HepG2 (cell line): ENCODE results near the gene NME2. TPM values are rescaled to one million over a fixed set of nuclear protein-coding genes. Genes with fewer than 3 reads are reported as not detected.
A peak's percentile ranks its signal among the peaks of the same experiment; 100 is the strongest.

Experiments used
- ATF3 ChIP-seq: sonication (generic); formaldehyde crosslinking; IDR thresholded peaks from 2 replicates; pipeline ENCODE4 v1.4.0; 2020; ENCODE audit warnings: missing genetic modification reagents
- DPF2 ChIP-seq: sonication (generic); formaldehyde crosslinking; IDR thresholded peaks from 2 replicates; pipeline ENCODE4 v1.4.0; 2020; ENCODE audit warnings: mild to moderate bottlenecking, low read depth, missing genetic modification reagents, borderline replicate concordance
- GATA4 ChIP-seq: sonication (generic); IDR thresholded peaks from 2 replicates; pipeline ENCODE4 v1.6.1; 2016; ENCODE audit warnings: antibody characterized with exemption, low read depth, borderline replicate concordance
- NAIF1 ChIP-seq: sonication (generic); formaldehyde crosslinking; IDR thresholded peaks from 2 replicates; pipeline ENCODE4 v1.5.0; 2020; ENCODE audit warnings: mild to moderate bottlenecking, missing genetic modification reagents, borderline replicate concordance
- NFIC ChIP-seq: IDR thresholded peaks from 2 replicates; pipeline ENCODE4 v1.6.1; 2012; ENCODE audit warnings: mild to moderate bottlenecking, low read length, inconsistent platforms
- SP1 ChIP-seq, 2 experiments: fragments of 450-650 bp in 1 of 2; sonication (generic) in 1 of 2; formaldehyde crosslinking in 1 of 2; IDR thresholded peaks; 2 replicates each; pipeline versions ENCODE4 v1.4.0 to v1.6.1; 2016 to 2020; ENCODE audit warnings: missing genetic modification reagents in 1 of 2
- ZBTB10 ChIP-seq: sonication (generic); formaldehyde crosslinking; IDR thresholded peaks from 2 replicates; pipeline ENCODE4 v1.4.0; 2020; ENCODE audit warnings: missing genetic modification reagents, borderline replicate concordance
- ZBTB40 ChIP-seq, 2 experiments: fragments of 450-650 bp in 1 of 2; sonication (generic) in 1 of 2; formaldehyde crosslinking in 1 of 2; IDR thresholded peaks; 2 replicates each; pipeline versions ENCODE4 v1.6.1 to v1.8.0; 2016 to 2022; ENCODE audit warnings: antibody characterized with exemption in 1 of 2, mild to moderate bottlenecking in 1 of 2, missing genetic modification reagents in 1 of 2
- ZNF160 ChIP-seq: sonication (generic); formaldehyde crosslinking; IDR thresholded peaks from 2 replicates; pipeline ENCODE4 v1.8.0; 2022; ENCODE audit warnings: mild to moderate bottlenecking, inconsistent platforms, missing genetic modification reagents
- ZNF484 ChIP-seq: sonication (generic); formaldehyde crosslinking; IDR thresholded peaks from 2 replicates; pipeline ENCODE4 v1.5.1; 2020; ENCODE audit warnings: mild to moderate bottlenecking, low read depth, missing genetic modification reagents, borderline replicate concordance
- ZNF672 ChIP-seq: sonication (generic); formaldehyde crosslinking; IDR thresholded peaks from 2 replicates; pipeline ENCODE4 v1.8.1; 2022; ENCODE audit warnings: missing genetic modification reagents
- polyA plus RNA-seq, 8 experiments: library from polyadenylated mRNA; depleted of rRNA in 3 of 8; stranded (reverse) in 7 of 8; unstranded in 1 of 8; fragments of >200 nt; fragmentation: Illumina TruSeq in 4 of 8; extraction: Trizol in 4 of 8; gene quantifications; 2 replicates each; pipeline versions ENCODE4 v1.2.1 to v1.2.3, GENCODE V29; 2011 to 2016; ENCODE audit warnings: low read depth in 4 of 8, missing spikeins in 1 of 8, mixed read lengths in 1 of 8; ENCODE audit not compliant: insufficient read depth in 1 of 8
- total RNA-seq, 5 experiments: library from RNA; depleted of rRNA; stranded (reverse); fragments of >200 nt; fragmentation: Illumina TruSeq; extraction: Trizol; gene quantifications; 2 replicates each; pipeline ENCODE4 v1.2.3, GENCODE V29; 2016; ENCODE audit warnings: low read depth in 1 of 5
- TF ChIP-seq, protein P1 (sequence below): IDR thresholded peaks from 2 replicates; pipeline ENCODE4 v1.6.1; 2012; ENCODE audit warnings: low read length, improper control_type of control experiment

NME2 gene
- total and polyA plus RNA-seq, 2 of the 13 experiments (the other 11 are each of a cell fraction or from before 2014, with no cell fraction given): 790 to 1,213 TPM

GRCh38 chr17:51165680-51166197 is 472 bp upstream of the NME2 start (continued):
- no peak for TF ChIP-seq ZBTB10 (CRISPR knock-in tag)
- TF ChIP-seq NFIC: no peak
- 0 out of 2 replicates have a peak, but pooled peaks have one; percentile 14 for TF ChIP-seq ZBTB40 (IDR thresholded peaks at IDR 0.05)
- no peak; the same call in 1 of the 2 replicates for TF ChIP-seq ZBTB40 (CRISPR knock-in tag; IDR thresholded peaks at IDR 0.05)
- TF ChIP-seq NAIF1 (CRISPR knock-in tag): no peak
- TF ChIP-seq ZNF484: no peak
- no peak; the same call in 1 of the 2 replicates for TF ChIP-seq DPF2
- TF ChIP-seq ZNF672: no peak
- TF ChIP-seq, protein P1, sequence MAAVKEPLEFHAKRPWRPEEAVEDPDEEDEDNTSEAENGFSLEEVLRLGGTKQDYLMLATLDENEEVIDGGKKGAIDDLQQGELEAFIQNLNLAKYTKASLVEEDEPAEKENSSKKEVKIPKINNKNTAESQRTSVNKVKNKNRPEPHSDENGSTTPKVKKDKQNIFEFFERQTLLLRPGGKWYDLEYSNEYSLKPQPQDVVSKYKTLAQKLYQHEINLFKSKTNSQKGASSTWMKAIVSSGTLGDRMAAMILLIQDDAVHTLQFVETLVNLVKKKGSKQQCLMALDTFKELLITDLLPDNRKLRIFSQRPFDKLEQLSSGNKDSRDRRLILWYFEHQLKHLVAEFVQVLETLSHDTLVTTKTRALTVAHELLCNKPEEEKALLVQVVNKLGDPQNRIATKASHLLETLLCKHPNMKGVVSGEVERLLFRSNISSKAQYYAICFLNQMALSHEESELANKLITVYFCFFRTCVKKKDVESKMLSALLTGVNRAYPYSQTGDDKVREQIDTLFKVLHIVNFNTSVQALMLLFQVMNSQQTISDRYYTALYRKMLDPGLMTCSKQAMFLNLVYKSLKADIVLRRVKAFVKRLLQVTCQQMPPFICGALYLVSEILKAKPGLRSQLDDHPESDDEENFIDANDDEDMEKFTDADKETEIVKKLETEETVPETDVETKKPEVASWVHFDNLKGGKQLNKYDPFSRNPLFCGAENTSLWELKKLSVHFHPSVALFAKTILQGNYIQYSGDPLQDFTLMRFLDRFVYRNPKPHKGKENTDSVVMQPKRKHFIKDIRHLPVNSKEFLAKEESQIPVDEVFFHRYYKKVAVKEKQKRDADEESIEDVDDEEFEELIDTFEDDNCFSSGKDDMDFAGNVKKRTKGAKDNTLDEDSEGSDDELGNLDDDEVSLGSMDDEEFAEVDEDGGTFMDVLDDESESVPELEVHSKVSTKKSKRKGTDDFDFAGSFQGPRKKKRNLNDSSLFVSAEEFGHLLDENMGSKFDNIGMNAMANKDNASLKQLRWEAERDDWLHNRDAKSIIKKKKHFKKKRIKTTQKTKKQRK: no peak
- TF ChIP-seq SP1 (IDR thresholded peaks at IDR 0.05): no peak
- no peak for TF ChIP-seq SP1 (CRISPR knock-in tag; IDR thresholded peaks at IDR 0.05)
- no peak for TF ChIP-seq ZNF160
- TF ChIP-seq ATF3 (CRISPR knock-in tag): no peak; the same call in 1 of the 2 replicates
- no peak for TF ChIP-seq GATA4
